Upper lobe of right lung (tissue), 1 donor: ENCODE measurements around the gene NUDT5. TPM values are rescaled to one million over a fixed set of nuclear protein-coding genes. Genes with fewer than 3 reads are reported as not detected.

Experiments
- ATAC-seq: fragments of 200-7000 bp; cut with Tn5 transposase; one replicate; pipeline ENCODE4 v1.9.1; 2020; ENCODE audit warnings: mild to moderate bottlenecking, moderate library complexity
- DNase-seq: peaks from one replicate; pipeline ENCODE4 v3.0.0-alpha.2; 2020
- H3K27ac ChIP-seq: fragments of 200-600 bp; one replicate; pipeline ENCODE4 v1.8.0; 2022
- H3K27me3 ChIP-seq: fragments of 200-600 bp; one replicate; pipeline ENCODE4 v1.8.0; 2022; ENCODE audit warnings: mild to moderate bottlenecking
- H3K36me3 ChIP-seq: fragments of 200-600 bp; one replicate; pipeline ENCODE4 v1.8.0; 2022
- H3K4me1 ChIP-seq: fragments of 200-600 bp; one replicate; pipeline ENCODE4 v1.8.0; 2022
- H3K4me3 ChIP-seq: fragments of 200-600 bp; one replicate; pipeline ENCODE4 v1.8.0; 2022; ENCODE audit warnings: mild to moderate bottlenecking
- H3K9me3 ChIP-seq: fragments of 200-600 bp; one replicate; pipeline ENCODE4 v1.8.0; 2022
- intact Hi-C: fragments of 100-400 bp; cut with DNase I; formaldehyde crosslinking; loops from one replicate; pipeline ENCODE4 v1.11.0; 2022
- total RNA-seq: library from RNA; stranded (reverse); fragmentation: NEBNext Ultra II Directional; extraction: Animal tissue kit (Norgen Biotek cat#: 25700); gene quantifications from one replicate; pipeline ENCODE4 v1.2.1, GENCODE V29; 2021
- TF ChIP-seq, protein P1 (sequence below): fragments of 200-600 bp; IDR thresholded peaks from one replicate; pipeline ENCODE4 v1.8.0; 2022; ENCODE audit warnings: antibody characterized with exemption
- donor health status: DM: no; HTN: yes; CAD: no; lungs with severe emphysema.

The NUDT5 gene
- total RNA-seq, 1 donor from 2014 or later: 49.9 TPM

DNA sequence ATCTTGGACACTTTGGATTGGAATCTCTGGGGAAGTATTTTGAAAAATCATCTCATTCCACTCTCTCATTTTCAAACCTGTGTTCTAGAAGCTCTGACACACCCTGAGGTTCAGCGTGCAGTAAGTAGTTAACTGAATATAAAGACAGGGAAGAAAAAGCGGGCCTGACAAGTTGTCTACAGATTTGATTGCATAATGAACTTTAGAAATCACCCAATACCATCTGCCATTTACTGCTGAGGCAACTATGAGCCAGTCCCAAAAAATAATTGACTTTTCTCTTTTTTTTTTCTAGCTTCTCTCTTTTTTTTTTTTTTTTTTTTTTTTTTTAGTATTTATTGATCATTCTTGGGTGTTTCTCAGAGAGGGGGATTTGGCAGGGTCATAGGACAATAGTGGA lies 29.8 kb upstream of the NUDT5 start:
- Histone ChIP-seq H3K36me3 (peaks cover 46% of the 10 kb centered on the region), H3K4me3 (no peak overlapping the region), H3K4me1 (peaks cover 3% of the 10 kb centered on the region), H3K9me3 (no peaks in the 10 kb centered on the region), H3K27me3 (no peaks in the 10 kb centered on the region), H3K27ac (no peak overlapping the region)
- TF ChIP-seq, protein P1, sequence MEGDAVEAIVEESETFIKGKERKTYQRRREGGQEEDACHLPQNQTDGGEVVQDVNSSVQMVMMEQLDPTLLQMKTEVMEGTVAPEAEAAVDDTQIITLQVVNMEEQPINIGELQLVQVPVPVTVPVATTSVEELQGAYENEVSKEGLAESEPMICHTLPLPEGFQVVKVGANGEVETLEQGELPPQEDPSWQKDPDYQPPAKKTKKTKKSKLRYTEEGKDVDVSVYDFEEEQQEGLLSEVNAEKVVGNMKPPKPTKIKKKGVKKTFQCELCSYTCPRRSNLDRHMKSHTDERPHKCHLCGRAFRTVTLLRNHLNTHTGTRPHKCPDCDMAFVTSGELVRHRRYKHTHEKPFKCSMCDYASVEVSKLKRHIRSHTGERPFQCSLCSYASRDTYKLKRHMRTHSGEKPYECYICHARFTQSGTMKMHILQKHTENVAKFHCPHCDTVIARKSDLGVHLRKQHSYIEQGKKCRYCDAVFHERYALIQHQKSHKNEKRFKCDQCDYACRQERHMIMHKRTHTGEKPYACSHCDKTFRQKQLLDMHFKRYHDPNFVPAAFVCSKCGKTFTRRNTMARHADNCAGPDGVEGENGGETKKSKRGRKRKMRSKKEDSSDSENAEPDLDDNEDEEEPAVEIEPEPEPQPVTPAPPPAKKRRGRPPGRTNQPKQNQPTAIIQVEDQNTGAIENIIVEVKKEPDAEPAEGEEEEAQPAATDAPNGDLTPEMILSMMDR: no peak
- DNase-seq: no peak
- ATAC-seq: no peak
- intact Hi-C loops: no loop called here

DNA sequence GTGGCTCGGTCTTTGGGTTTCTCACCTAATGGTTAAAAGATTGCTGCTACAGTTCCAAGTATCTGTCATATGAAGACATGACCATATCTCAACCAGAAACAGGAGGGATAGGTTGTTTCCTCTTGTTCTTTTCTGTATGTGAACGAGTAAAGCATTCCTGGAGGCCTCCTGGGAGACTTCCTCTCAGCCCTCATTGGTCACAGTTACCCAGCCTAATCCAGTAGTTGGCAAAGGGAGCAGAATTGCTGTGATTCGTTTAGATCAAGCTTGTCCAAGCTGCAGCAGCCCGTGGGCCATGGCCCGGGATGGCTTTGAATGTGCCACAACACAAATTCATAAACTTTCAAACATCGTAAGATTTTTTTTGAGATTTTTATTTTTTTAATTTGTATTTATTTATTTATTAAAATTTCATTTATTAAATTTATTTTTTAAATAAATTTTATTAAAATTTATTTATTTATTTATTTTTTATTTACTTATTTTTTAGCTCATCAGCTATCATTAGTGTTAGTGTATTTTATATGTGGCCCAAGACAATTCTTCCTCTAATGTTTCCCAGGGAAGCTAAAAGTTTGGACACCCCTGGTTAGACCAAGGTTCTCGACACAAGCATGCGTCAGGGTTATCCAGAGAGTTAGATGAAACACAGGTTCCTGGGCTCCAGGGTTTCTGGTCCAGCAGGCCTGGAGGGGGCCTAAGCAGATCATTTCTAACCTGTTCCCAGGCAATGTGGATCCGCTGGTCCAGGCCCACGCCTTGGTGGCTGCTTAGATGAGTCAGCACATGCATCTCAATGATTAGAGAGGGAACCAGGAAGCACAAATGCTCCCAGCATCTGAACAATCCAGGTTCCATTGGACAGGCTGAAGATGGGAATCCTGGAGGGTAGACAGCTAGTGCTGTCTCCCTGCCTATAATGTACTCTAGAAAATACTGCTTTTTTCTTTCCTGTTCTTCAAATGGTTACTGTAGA lies 25.9 kb upstream of the NUDT5 start:
- no peak overlapping the region for H3K27ac ChIP-seq
- no peak for DNase-seq

DNA sequence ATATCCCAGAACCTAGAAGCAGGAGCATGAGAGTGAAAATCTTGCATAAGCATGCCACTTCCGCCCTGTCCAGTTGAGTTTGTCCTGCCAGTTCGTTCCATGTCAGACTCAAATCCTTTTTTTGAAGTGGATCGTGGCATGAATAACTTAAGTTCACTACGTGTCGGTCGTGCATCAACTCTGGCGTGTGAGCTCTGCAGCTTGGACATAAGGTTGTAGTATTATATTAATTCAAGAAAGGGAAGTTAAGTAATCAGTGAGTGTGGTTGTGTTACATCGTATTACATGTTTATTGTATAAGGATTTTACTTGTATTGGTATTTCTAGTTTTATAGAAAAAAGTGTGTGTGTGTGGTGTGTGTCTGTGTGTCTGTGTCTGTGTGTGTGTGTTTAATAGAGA lies 23.3 kb upstream of the NUDT5 start:
- H3K27me3 ChIP-seq: no peaks in the 10 kb centered on the region
- TF ChIP-seq, protein P1: no peak
- no peak overlapping the region for H3K4me3 ChIP-seq
- peaks cover 57% of the 10 kb centered on the region for H3K36me3 ChIP-seq
- DNase-seq (no peak), ATAC-seq (no peak)
- no peaks in the 10 kb centered on the region for H3K9me3 ChIP-seq
- no peak overlapping the region for H3K27ac ChIP-seq
- H3K4me1 ChIP-seq: peaks cover 8% of the 10 kb centered on the region
- intact Hi-C loops: no loop called here

More for the DNA sequence above, 25.9 kb upstream of the NUDT5 start:
- Histone ChIP-seq H3K4me1 (peaks cover 8% of the 10 kb centered on the region), H3K9me3 (no peaks in the 10 kb centered on the region), H3K36me3 (peaks cover 52% of the 10 kb centered on the region), H3K27me3 (no peaks in the 10 kb centered on the region), H3K4me3 (no peak overlapping the region)
- intact Hi-C loops: no loop called here
- no peak for ATAC-seq
- TF ChIP-seq, protein P1: no peak

DNA sequence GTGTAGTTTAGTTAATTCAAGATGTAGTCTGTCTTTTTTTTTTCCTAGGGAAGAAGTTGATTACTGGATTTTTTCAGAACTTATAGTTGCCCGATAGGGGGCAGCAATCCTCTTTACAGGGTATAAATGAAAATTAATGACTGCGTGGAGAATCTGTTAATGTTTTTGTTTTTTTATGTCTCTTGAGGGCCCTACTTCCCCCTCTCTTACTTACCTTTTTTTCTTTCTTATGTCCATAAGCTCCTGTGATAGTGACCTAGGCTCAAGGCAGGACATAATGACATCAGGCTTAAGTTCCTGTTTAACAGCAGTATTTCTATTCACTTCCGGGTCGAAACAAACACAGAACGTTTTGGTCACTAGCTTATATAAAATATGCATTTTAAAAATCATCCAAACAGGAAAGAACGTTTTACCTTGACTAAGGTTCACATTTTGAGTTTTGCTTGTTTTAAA lies 19.1 kb upstream of the NUDT5 start:
- peaks cover 71% of the 10 kb centered on the region for H3K36me3 ChIP-seq
- no peaks in the 10 kb centered on the region for H3K27me3 ChIP-seq
- no peaks in the 10 kb centered on the region for H3K9me3 ChIP-seq
- no peak overlapping the region for H3K27ac ChIP-seq
- peak; percentile 52 for ATAC-seq
- intact Hi-C loops: no loop called here
- no peak for DNase-seq
- no peak overlapping the region for H3K4me3 ChIP-seq
- H3K4me1 ChIP-seq: no peaks in the 10 kb centered on the region
- TF ChIP-seq, protein P1: peak; percentile 73

DNA sequence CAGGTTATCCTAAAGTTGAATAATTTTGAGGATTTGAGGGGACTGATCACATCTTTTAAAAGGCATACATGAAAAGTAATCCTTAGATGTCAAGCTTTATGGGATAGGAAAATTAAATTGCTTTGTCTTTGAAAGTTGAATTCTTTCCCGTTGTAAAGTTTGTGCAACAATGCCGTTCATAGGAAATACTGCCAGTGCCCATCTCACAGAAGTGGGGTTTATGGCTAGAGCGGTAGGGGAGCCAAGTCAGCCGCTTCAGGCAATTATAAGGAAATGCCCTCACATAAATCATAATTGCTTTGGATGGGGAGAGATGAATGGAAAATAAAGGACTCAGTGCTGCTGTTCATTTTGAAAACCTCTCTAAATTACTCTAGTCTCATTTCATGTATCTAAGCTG lies 18.4 kb upstream of the NUDT5 start:
- peaks cover 71% of the 10 kb centered on the region for H3K36me3 ChIP-seq
- no peak overlapping the region for H3K4me3 ChIP-seq
- H3K27ac ChIP-seq: no peak overlapping the region
- DNase-seq (no peak), ATAC-seq (no peak)
- intact Hi-C loops: no loop called here
- no peaks in the 10 kb centered on the region for H3K9me3 ChIP-seq
- TF ChIP-seq, protein P1: no peak
- no peaks in the 10 kb centered on the region for H3K4me1 ChIP-seq
- H3K27me3 ChIP-seq: no peaks in the 10 kb centered on the region
